Trophoblast cell (in vitro differentiated cells and primary cell): ENCODE results near the gene MYBBP1A.

ENCODE experiments used
- DNase-seq, 2 donors: peaks; one replicate each; pipeline ENCODE4 v3.0.0-alpha.2; 2016
- H2AFZ ChIP-seq: 2 replicates; pipeline ENCODE4 v1.6.1; 2013; ENCODE audit warnings: low read length, moderate library complexity, mild to moderate bottlenecking; ENCODE audit not compliant: insufficient read depth, poor library complexity
- H2AK5ac ChIP-seq: 2 replicates; pipeline ENCODE4 v1.6.1; 2013; ENCODE audit warnings: mild to moderate bottlenecking, low read length
- H2BK120ac ChIP-seq: 2 replicates; pipeline ENCODE4 v1.6.1; 2013; ENCODE audit warnings: low read length, mild to moderate bottlenecking, moderate library complexity; ENCODE audit not compliant: insufficient read depth, poor library complexity
- H2BK12ac ChIP-seq: 2 replicates; pipeline ENCODE4 v1.6.1; 2013; ENCODE audit warnings: mild to moderate bottlenecking, low read length, moderate library complexity
- H2BK5ac ChIP-seq: 2 replicates; pipeline ENCODE4 v1.6.1; 2013; ENCODE audit warnings: low read length, low read depth, moderate library complexity, mild to moderate bottlenecking; ENCODE audit not compliant: poor library complexity
- H3K14ac ChIP-seq: 2 replicates; pipeline ENCODE4 v1.6.1; 2013; ENCODE audit warnings: mild to moderate bottlenecking, low read length
- H3K18ac ChIP-seq: 2 replicates; pipeline ENCODE4 v1.6.1; 2013; ENCODE audit warnings: mild to moderate bottlenecking, low read length
- H3K23ac ChIP-seq: 2 replicates; pipeline ENCODE4 v1.6.1; 2013; ENCODE audit warnings: low read length
- H3K27ac ChIP-seq: 2 replicates; pipeline ENCODE4 v1.5.1; 2013; ENCODE audit warnings: low read depth, mild to moderate bottlenecking, inconsistent platforms, low read length, moderate library complexity
- H3K27me3 ChIP-seq: 2 replicates; pipeline ENCODE4 v1.6.1; 2013; ENCODE audit warnings: inconsistent platforms, mild to moderate bottlenecking, low read length, moderate library complexity; ENCODE audit not compliant: insufficient read depth
- H3K36me3 ChIP-seq, 2 experiments: 1 replicate in 1 of 2; 2 replicates in 1 of 2; pipeline ENCODE4 v1.6.1; 2013; ENCODE audit warnings: low read length in 2 of 2, mild to moderate bottlenecking in 2 of 2, moderate library complexity in 1 of 2; ENCODE audit not compliant: insufficient read depth in 2 of 2, control insufficient read depth in 1 of 2
- H3K4ac ChIP-seq: 2 replicates; pipeline ENCODE4 v1.6.1; 2013; ENCODE audit warnings: low read depth, mild to moderate bottlenecking, low read length, moderate library complexity
- H3K4me1 ChIP-seq, 2 experiments: 1 replicate in 1 of 2; 2 replicates in 1 of 2; pipeline ENCODE4 v1.6.1; 2013; ENCODE audit warnings: low read length in 2 of 2, mild to moderate bottlenecking in 2 of 2, moderate library complexity in 1 of 2; ENCODE audit not compliant: insufficient read depth in 2 of 2, control insufficient read depth in 1 of 2
- H3K4me2 ChIP-seq: 2 replicates; pipeline ENCODE4 v1.6.1; 2013; ENCODE audit warnings: inconsistent platforms, mild to moderate bottlenecking, low read length, moderate library complexity
- H3K4me3 ChIP-seq: 2 replicates; pipeline ENCODE4 v1.5.1; 2013; ENCODE audit warnings: mild to moderate bottlenecking, low read depth, low read length, inconsistent platforms
- H3K79me1 ChIP-seq: one replicate; pipeline ENCODE4 v1.6.1; 2013; ENCODE audit warnings: low read length
- H3K79me2 ChIP-seq: 2 replicates; pipeline ENCODE4 v1.6.1; 2013; ENCODE audit warnings: low read length, mild to moderate bottlenecking; ENCODE audit not compliant: control insufficient read depth, insufficient read depth, poor library complexity
- H3K9ac ChIP-seq: 2 replicates; pipeline ENCODE4 v1.6.1; 2013; ENCODE audit warnings: mild to moderate bottlenecking, low read length
- H3K9me3 ChIP-seq: 2 replicates; pipeline ENCODE4 v1.6.1; 2013; ENCODE audit warnings: low read depth, mild to moderate bottlenecking, control low read depth, inconsistent platforms, low read length; ENCODE audit not compliant: insufficient read depth
- H4K12ac ChIP-seq: 2 replicates; pipeline ENCODE4 v1.6.1; 2013; ENCODE audit warnings: low read depth, mild to moderate bottlenecking, low read length, moderate library complexity
- H4K8ac ChIP-seq: 2 replicates; pipeline ENCODE4 v1.6.1; 2013; ENCODE audit warnings: low read depth, mild to moderate bottlenecking, low read length, moderate library complexity
- H4K91ac ChIP-seq: one replicate; pipeline ENCODE4 v1.6.1; 2013; ENCODE audit warnings: low read depth, mild to moderate bottlenecking, low read length, moderate library complexity
- WGBS: extraction: QIAGEN DNeasy Blood & Tissue Kit; methylation state at CpG from one replicate; pipeline ENCODE4 v1.1.7; 2013; ENCODE audit warnings: missing lambda C conversion rate; ENCODE audit not compliant: insufficient read length, insufficient coverage; ENCODE audit errors: extremely low coverage; 5-methylcytosine and 5-hydroxymethylcytosine counted together

MYBBP1A gene

GRCh38 chr17:4502466-4503154 lies 52.6 kb downstream of the MYBBP1A start:
- peak overlapping the region; percentile 68 for H2BK12ac ChIP-seq
- H3K4ac ChIP-seq = peak overlapping the region; percentile 76
- WGBS = no CpG with 5 or more reads among the region's 18 CpGs

GRCh38 chr17:4501295-4501949 lies 53.8 kb downstream of the MYBBP1A start:
- H3K4me3 ChIP-seq = peak overlapping the region; percentile 88
- no peak overlapping the region for H3K9ac ChIP-seq
- H4K8ac ChIP-seq = no peak overlapping the region
- H3K4ac ChIP-seq = peak overlapping the region; percentile 97
- peak overlapping the region; percentile 29 for H3K27ac ChIP-seq
- peaks cover 13 to 18% of the 10 kb centered on the region in 2 experiments for H3K36me3 ChIP-seq
- no peaks in the 10 kb centered on the region for H3K9me3 ChIP-seq
- peak overlapping the region; percentile 9 for H2BK120ac ChIP-seq
- H2AFZ ChIP-seq = no peak overlapping the region
- peaks cover 63 to 72% of the 10 kb centered on the region in 2 experiments for H3K4me1 ChIP-seq
- H4K12ac ChIP-seq = no peak overlapping the region
- H3K79me1 ChIP-seq = peaks cover 60% of the 10 kb centered on the region
- H2BK5ac ChIP-seq = peak overlapping the region; percentile 17
- DNase-seq = no peak
- H3K79me2 ChIP-seq = peaks cover 53% of the 10 kb centered on the region
- no CpG with 5 or more reads among the region's 3 CpGs for WGBS
- no peak overlapping the region for H3K23ac ChIP-seq
- H3K27me3 ChIP-seq = no peaks in the 10 kb centered on the region
- H2BK12ac ChIP-seq = no peak overlapping the region
- no peak overlapping the region for H3K14ac ChIP-seq
- peak overlapping the region; percentile 52 for H4K91ac ChIP-seq
- no peak overlapping the region for H2AK5ac ChIP-seq
- peak overlapping the region; percentile 93 for H3K4me2 ChIP-seq
- H3K18ac ChIP-seq = peak overlapping the region; percentile 34

More at GRCh38 chr17:4502466-4503154, 52.6 kb downstream of the MYBBP1A start:
- Histone ChIP-seq H2AK5ac (peak overlapping the region; percentile 14), H3K79me2 (peaks cover 62% of the 10 kb centered on the region), H3K4me2 (peak overlapping the region; percentile 5), H3K9me3 (no peaks in the 10 kb centered on the region), H2AFZ (no peak overlapping the region), H3K79me1 (peaks cover 62% of the 10 kb centered on the region), H3K4me1 (peaks cover 64 to 78% of the 10 kb centered on the region in 2 experiments), H2BK5ac (peak overlapping the region; percentile 43), H3K27ac (peak overlapping the region; percentile 91), H3K27me3 (no peaks in the 10 kb centered on the region), H3K14ac (peak overlapping the region; percentile 43), H4K12ac (no peak overlapping the region), H3K4me3 (no peak overlapping the region), H3K23ac (no peak overlapping the region), H2BK120ac (peak overlapping the region; percentile 1), H4K8ac (peak overlapping the region; percentile 10), H4K91ac (peak overlapping the region; percentile 65), H3K9ac (no peak overlapping the region), H3K36me3 (peaks cover 17 to 27% of the 10 kb centered on the region in 2 experiments), H3K18ac (peak overlapping the region; percentile 33)
- DNase-seq = no peak

- Histone ChIP-seq H3K18ac (peak overlapping the region; percentile 56), H3K23ac (no peak overlapping the region), H3K9ac (peak overlapping the region; percentile 96), H2BK5ac (peak overlapping the region; percentile 73), H3K79me1 (peaks cover 50% of the 10 kb centered on the region), H3K4ac (peak overlapping the region; percentile 97), H4K8ac (peak overlapping the region; percentile 61), H3K4me3 (peak overlapping the region; percentile 88), H4K12ac (no peak overlapping the region), H3K79me2 (peaks cover 42% of the 10 kb centered on the region), H4K91ac (peak overlapping the region; percentile 86), H3K4me2 (peak overlapping the region; percentile 93), H3K27me3 (no peaks in the 10 kb centered on the region), H3K9me3 (no peaks in the 10 kb centered on the region), H2BK12ac (peak overlapping the region; percentile 11), H2AFZ (peak overlapping the region; percentile 57), H2AK5ac (peak overlapping the region; percentile 5), H3K27ac (peak overlapping the region; percentile 34), H3K14ac (peak overlapping the region; percentile 57), H2BK120ac (peak overlapping the region; percentile 48), H3K4me1 (peaks cover 52 to 60% of the 10 kb centered on the region in 2 experiments), H3K36me3 (peaks cover 13 to 14% of the 10 kb centered on the region in 2 experiments)
- DNase-seq = no peak
- WGBS = no CpG with 5 or more reads among the region's 7 CpGs
Measured at GRCh38 chr17:4500191-4500571, 55.0 kb downstream of the MYBBP1A start.

GRCh38 chr17:4499431-4500190 lies 55.6 kb downstream of the MYBBP1A start:
- peak overlapping the region; percentile 96 for H3K9ac ChIP-seq
- peaks cover 40% of the 10 kb centered on the region for H3K79me2 ChIP-seq
- peak overlapping the region; percentile 93 for H3K4me2 ChIP-seq
- H4K8ac ChIP-seq = peak overlapping the region; percentile 72
- H3K4ac ChIP-seq = peak overlapping the region; percentile 97
- no peak overlapping the region for H3K23ac ChIP-seq
- H4K91ac ChIP-seq = peak overlapping the region; percentile 86
- peaks cover 47% of the 10 kb centered on the region for H3K79me1 ChIP-seq
- H3K14ac ChIP-seq = peak overlapping the region; percentile 88
- peak overlapping the region; percentile 19 for H2BK12ac ChIP-seq
- peak overlapping the region; percentile 50 for H2AK5ac ChIP-seq
- no peak for DNase-seq
- H2BK120ac ChIP-seq = peak overlapping the region; percentile 69
- peak overlapping the region; percentile 88 for H3K4me3 ChIP-seq
- peak overlapping the region; percentile 56 for H3K18ac ChIP-seq
- peak overlapping the region; percentile 57 for H2AFZ ChIP-seq
- peaks cover 13 to 14% of the 10 kb centered on the region in 2 experiments for H3K36me3 ChIP-seq
- WGBS = no CpG with 5 or more reads among the region's 53 CpGs
- H3K27ac ChIP-seq = peak overlapping the region; percentile 34
- H4K12ac ChIP-seq = no peak overlapping the region
- peaks cover 48 to 54% of the 10 kb centered on the region in 2 experiments for H3K4me1 ChIP-seq
- no peaks in the 10 kb centered on the region for H3K27me3 ChIP-seq
- H2BK5ac ChIP-seq = peak overlapping the region; percentile 73
- no peaks in the 10 kb centered on the region for H3K9me3 ChIP-seq
